H1 (cell line): ENCODE measurements around the gene TENT4A. TPM values are rescaled to one million over a fixed set of nuclear protein-coding genes. Genes with fewer than 3 reads are reported as not detected.
A peak's percentile ranks its signal among the peaks of the same experiment; 100 is the strongest.

Source experiments
- CTCF ChIA-PET: fragments of 300-600 bp; sonication (Branson Sonifier 250); formaldehyde crosslinking; loops from one replicate; lab custom pipeline; 2021; ENCODE audit not compliant: partially characterized antibody; lab: Charles Lee
- POLR2A ChIA-PET: fragments of 300-600 bp; sonication (Branson Sonifier 250); formaldehyde crosslinking; loops from one replicate; lab custom pipeline; 2021; ENCODE audit warnings: inconsistent platforms; ENCODE audit not compliant: partially characterized antibody; lab: Charles Lee
- DNase-seq, 2 experiments: peaks; one replicate each; pipeline versions ENCODE4 v3.0.0 to v3.0.0-alpha.2; 2010 to 2022; ENCODE audit warnings: low spot score in 2 of 2, low read depth in 1 of 2, mixed read lengths in 1 of 2
- FAIRE-seq: peaks from 2 replicates; lab custom pipeline; 2011; peaks lifted over from hg19 to GRCh38; lab: Jason Lieb, UNC
- H2AFZ ChIP-seq: 2 replicates; pipeline ENCODE4 v1.8.1; 2012; ENCODE audit warnings: low read length, inconsistent platforms
- H2AK5ac ChIP-seq: 2 replicates; pipeline ENCODE4 v1.6.1; 2013; ENCODE audit warnings: low read depth, low read length
- H2BK120ac ChIP-seq: replicated peaks from 2 replicates; pipeline ENCODE3; 2013; ENCODE audit warnings: low read depth, low read length, inconsistent platforms
- H2BK12ac ChIP-seq: 2 replicates; pipeline ENCODE4 v1.6.1; 2013; ENCODE audit warnings: low read depth, low read length
- H2BK15ac ChIP-seq: 2 replicates; pipeline ENCODE4 v1.6.1; 2013; ENCODE audit warnings: low read length
- H2BK20ac ChIP-seq: 2 replicates; pipeline ENCODE4 v1.6.1; 2013; ENCODE audit warnings: low read length
- H2BK5ac ChIP-seq: 2 replicates; pipeline ENCODE4 v1.6.1; 2013; ENCODE audit warnings: low read depth, low read length
- H3K14ac ChIP-seq: 2 replicates; pipeline ENCODE4 v1.6.1; 2013; ENCODE audit warnings: inconsistent platforms; ENCODE audit not compliant: insufficient read length
- H3K18ac ChIP-seq: 2 replicates; pipeline ENCODE4 v1.6.1; 2013; ENCODE audit warnings: low read length; ENCODE audit errors: extremely low read depth
- H3K23ac ChIP-seq: 2 replicates; pipeline ENCODE4 v1.6.1; 2013; ENCODE audit warnings: inconsistent platforms; ENCODE audit not compliant: insufficient read length
- H3K23me2 ChIP-seq: 2 replicates; pipeline ENCODE4 v1.6.1; 2013; ENCODE audit warnings: low read depth, low read length
- H3K27ac ChIP-seq: 2 replicates; pipeline ENCODE4 v1.6.1; 2011; ENCODE audit warnings: low read depth, low read length, inconsistent platforms
- H3K27me3 ChIP-seq, 4 experiments: replicated peaks in 1 of 4; 1 replicate in 1 of 4; 2 replicates in 3 of 4; pipeline versions ENCODE4 v1.6.1 to v1.8.1; 2011 to 2013; ENCODE audit warnings: low read length in 3 of 4, mild to moderate bottlenecking in 3 of 4, inconsistent platforms in 2 of 4, mixed read lengths in 2 of 4, moderate library complexity in 1 of 4; ENCODE audit not compliant: control insufficient read depth in 3 of 4, insufficient read depth in 3 of 4; ENCODE audit errors: extremely low read depth in 1 of 4
- H3K36me3 ChIP-seq, 4 experiments: 2 replicates each; pipeline versions ENCODE4 v1.6.1 to v1.8.1; 2011 to 2013; ENCODE audit warnings: mild to moderate bottlenecking in 4 of 4, low read length in 3 of 4, moderate library complexity in 2 of 4, control low read depth in 1 of 4, inconsistent platforms in 1 of 4; ENCODE audit not compliant: insufficient read depth in 4 of 4, control insufficient read depth in 2 of 4
- H3K4ac ChIP-seq: replicated peaks from 2 replicates; pipeline ENCODE3; 2013; ENCODE audit warnings: low read length, low read depth, mixed read lengths, inconsistent platforms; ENCODE audit not compliant: insufficient read length
- H3K4me1 ChIP-seq, 4 experiments: replicated peaks in 1 of 4; 1 replicate in 1 of 4; 2 replicates in 3 of 4; pipeline versions ENCODE4 v1.6.1 to v1.8.1; 2011 to 2013; ENCODE audit warnings: low read length in 3 of 4, inconsistent platforms in 2 of 4, mixed read lengths in 1 of 4; ENCODE audit not compliant: insufficient read depth in 4 of 4, control insufficient read depth in 3 of 4
- H3K4me2 ChIP-seq, 2 experiments: 2 replicates each; pipeline versions ENCODE4 v1.6.1 to v1.8.1; 2011 to 2013; ENCODE audit warnings: low read depth in 2 of 2, low read length in 2 of 2, control low read depth in 1 of 2, inconsistent platforms in 1 of 2, mild to moderate bottlenecking in 1 of 2; ENCODE audit not compliant: insufficient read depth in 1 of 2
- H3K4me3 ChIP-seq, 4 experiments: fragments of 200-600, 300-600 bp in 1 of 4; sonication (generic), shearing (Covaris generic), sonication (Bioruptor Twin) in 1 of 4; 2 replicates each; pipeline versions ENCODE4 v1.5.1 to v1.8.1; 2011 to 2016; ENCODE audit warnings: low read length in 4 of 4, low read depth in 3 of 4, control low read depth in 2 of 4, inconsistent platforms in 2 of 4, mild to moderate bottlenecking in 2 of 4, mixed read lengths in 1 of 4, moderate library complexity in 1 of 4; ENCODE audit not compliant: insufficient read depth in 2 of 4; ENCODE audit errors: extremely low read depth in 1 of 4
- H3K56ac ChIP-seq: replicated peaks from 2 replicates; pipeline ENCODE3; 2013; ENCODE audit warnings: low read depth, mild to moderate bottlenecking, mixed read lengths, low read length, inconsistent platforms; ENCODE audit not compliant: insufficient read length
- H3K79me1 ChIP-seq: 2 replicates; pipeline ENCODE4 v1.6.1; 2013; ENCODE audit warnings: low read depth, low read length, control low read depth
- H3K79me2 ChIP-seq, 2 experiments: 2 replicates each; pipeline versions ENCODE4 v1.6.1 to v1.8.1; 2012 to 2013; ENCODE audit warnings: low read length in 2 of 2, mild to moderate bottlenecking in 2 of 2, inconsistent platforms in 1 of 2; ENCODE audit not compliant: insufficient read depth in 2 of 2, control insufficient read depth in 1 of 2
- H3K9ac ChIP-seq, 4 experiments: replicated peaks in 1 of 4; 1 replicate in 1 of 4; 2 replicates in 3 of 4; pipeline versions ENCODE4 v1.6.1 to v1.8.1; 2011 to 2013; ENCODE audit warnings: low read depth in 3 of 4, low read length in 3 of 4, control low read depth in 2 of 4, mild to moderate bottlenecking in 2 of 4, moderate library complexity in 2 of 4, inconsistent platforms in 1 of 4; ENCODE audit errors: extremely low read depth in 1 of 4
- H3K9me3 ChIP-seq, 2 experiments: 2 replicates each; pipeline versions ENCODE4 v1.6.1 to v1.8.1; 2012 to 2013; ENCODE audit warnings: mild to moderate bottlenecking in 2 of 2, moderate library complexity in 2 of 2, control low read depth in 1 of 2, inconsistent platforms in 1 of 2, low read depth in 1 of 2, low read length in 1 of 2, mixed read lengths in 1 of 2; ENCODE audit not compliant: insufficient read depth in 2 of 2
- H4K20me1 ChIP-seq, 2 experiments: replicated peaks in 1 of 2; 2 replicates each; pipeline versions ENCODE3 to v1.8.1; 2011 to 2013; ENCODE audit warnings: inconsistent platforms in 2 of 2, low read length in 2 of 2, mild to moderate bottlenecking in 1 of 2; ENCODE audit not compliant: insufficient read depth in 2 of 2, control insufficient read depth in 1 of 2
- H4K5ac ChIP-seq: 2 replicates; pipeline ENCODE4 v1.6.1; 2013; ENCODE audit warnings: low read length, low read depth, mixed read lengths, inconsistent platforms; ENCODE audit not compliant: insufficient read length
- H4K8ac ChIP-seq: 2 replicates; pipeline ENCODE4 v1.8.0; 2013; ENCODE audit warnings: mild to moderate bottlenecking, moderate library complexity, low read length, inconsistent platforms; ENCODE audit not compliant: insufficient read depth; ENCODE audit errors: extremely low read depth
- H4K91ac ChIP-seq: replicated peaks from 2 replicates; pipeline ENCODE3; 2013; ENCODE audit warnings: low read length, mixed read lengths, inconsistent platforms; ENCODE audit not compliant: insufficient read length
- BCL11A ChIP-seq, 2 experiments: IDR thresholded peaks; one replicate each; pipeline ENCODE4 v1.6.1; 2011; ENCODE audit warnings: low read depth in 2 of 2, low read length in 2 of 2, mild to moderate bottlenecking in 2 of 2
- GABPA ChIP-seq: IDR thresholded peaks from 2 replicates; pipeline ENCODE4 v1.6.1; 2011; ENCODE audit warnings: mild to moderate bottlenecking, low read length, moderate library complexity, borderline replicate concordance; ENCODE audit not compliant: insufficient read depth
- JUN ChIP-seq: IDR thresholded peaks from 2 replicates; pipeline ENCODE4 v1.6.1; 2011; ENCODE audit warnings: low read depth, mild to moderate bottlenecking, improper control_type of control experiment, low read length
- JUND ChIP-seq: IDR thresholded peaks from 2 replicates; pipeline ENCODE4 v1.6.1; 2011; ENCODE audit warnings: mild to moderate bottlenecking, improper control_type of control experiment, low read length
- MAFK ChIP-seq: IDR thresholded peaks from 2 replicates; pipeline ENCODE4 v1.6.1; 2012; ENCODE audit warnings: low read depth, mild to moderate bottlenecking, improper control_type of control experiment, low read length
- NRF1 ChIP-seq: IDR thresholded peaks from 2 replicates; pipeline ENCODE4 v1.6.1; 2011; ENCODE audit warnings: mild to moderate bottlenecking, low read depth, low read length, improper control_type of control experiment
- RFX5 ChIP-seq: IDR thresholded peaks from 2 replicates; pipeline ENCODE4 v1.6.1; 2011; ENCODE audit warnings: low read depth, low read length, improper control_type of control experiment, borderline replicate concordance
- SIRT6 ChIP-seq: IDR thresholded peaks from one replicate; pipeline ENCODE4 v1.7.1; 2012; ENCODE audit warnings: low read length, inconsistent platforms
- SRF ChIP-seq: IDR thresholded peaks from 2 replicates; pipeline ENCODE4 v1.6.1; 2011; ENCODE audit warnings: mild to moderate bottlenecking, low read depth, low read length, moderate library complexity
- TCF12 ChIP-seq: IDR thresholded peaks from 2 replicates; pipeline ENCODE4 v1.6.1; 2011; ENCODE audit warnings: low read depth, mild to moderate bottlenecking, low read length
- WGBS, 2 experiments: shearing (Covaris generic) in 1 of 2; methylation state at CpG; one replicate each; pipeline versions ENCODE4 v1.1.6 to v1.1.7; 2013 to 2015; ENCODE audit warnings: low lambda C conversion rate in 2 of 2, mixed read lengths in 2 of 2, inconsistent platforms in 1 of 2, low coverage in 1 of 2, missing lambda C conversion rate in 1 of 2; ENCODE audit not compliant: insufficient replicate concordance in 2 of 2, insufficient coverage in 1 of 2, insufficient read length in 1 of 2; ENCODE audit errors: extremely low coverage in 1 of 2, missing lambda C conversion rate in 1 of 2; 5-methylcytosine and 5-hydroxymethylcytosine counted together
- polyA plus RNA-seq, 7 experiments: library from polyadenylated mRNA; depleted of rRNA in 3 of 7; stranded (reverse) in 5 of 7; unstranded in 2 of 7; fragments of >200 nt in 5 of 7; fragments of 200-250 nt in 2 of 7; gene quantifications; 1 replicate in 5 of 7; 2 replicates in 1 of 7; 4 replicates in 1 of 7; pipeline versions ENCODE4 v1.2.1 to v1.2.3, GENCODE V29; 2011 to 2013; ENCODE audit warnings: missing spikeins in 2 of 7, mixed read lengths in 2 of 7
- total RNA-seq: library from RNA; stranded (reverse); fragmentation: NEBNext Ultra II Directional; extraction: Animal tissue kit (Norgen Biotek cat#: 25700); gene quantifications from 2 replicates; pipeline ENCODE4 v1.2.1, GENCODE V29; 2021
- TF ChIP-seq, protein P1 (sequence below): IDR thresholded peaks from 2 replicates; pipeline ENCODE4 v1.6.1; 2011; ENCODE audit warnings: low read length, improper control_type of control experiment
- TF ChIP-seq, protein P2 (sequence below): IDR thresholded peaks from 2 replicates; pipeline ENCODE4 v1.6.1; 2012; ENCODE audit warnings: inconsistent platforms

The TENT4A gene
- total and polyA plus RNA-seq, 2 of the 8 experiments (the other 6 are each of a cell fraction or from before 2014, with no cell fraction given): 8.9 to 25.1 TPM

DNA sequence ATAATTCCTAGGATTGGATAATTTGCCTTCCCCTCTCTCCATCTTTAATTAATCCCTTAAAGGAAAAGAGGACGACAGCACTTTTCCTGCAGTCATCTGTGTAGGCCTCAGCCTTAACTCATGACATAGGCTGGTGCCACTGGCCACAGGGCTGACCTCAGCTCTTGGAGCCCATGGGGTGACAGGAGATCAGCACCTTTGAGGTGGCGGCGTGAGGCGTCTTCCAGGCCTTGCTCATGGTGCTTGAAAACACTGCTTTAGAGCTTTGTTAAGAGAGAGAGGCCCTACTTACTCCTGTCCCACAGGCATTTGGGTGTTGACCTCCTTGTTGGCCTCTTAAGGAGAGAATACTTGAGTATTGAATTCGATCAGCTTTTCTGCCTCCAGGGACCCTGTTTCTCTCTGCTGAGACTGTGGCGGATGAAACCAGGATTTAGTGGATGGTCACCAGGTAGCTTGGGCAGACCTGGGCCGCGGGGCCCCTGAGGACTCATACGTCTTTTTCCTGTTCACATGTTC lies 23.4 kb downstream of the TENT4A start:
- Histone ChIP-seq H3K27me3 (no peaks in the 10 kb centered on the region), H3K36me3 (peaks cover 0 to 10% (median 4%) of the 10 kb centered on the region in 4 experiments; a peak in 6 of 8 replicates), H4K20me1 (peaks cover 8 to 30% of the 10 kb centered on the region in 2 experiments), H3K23ac (no peak overlapping the region), H3K79me1 (peaks cover 9% of the 10 kb centered on the region), H3K9me3 (no peaks in the 10 kb centered on the region), H4K91ac (no peak overlapping the region), H4K5ac (no peak overlapping the region), H2BK12ac (no peak overlapping the region), H2BK15ac (no peak overlapping the region), H3K18ac (no peak overlapping the region), H2BK20ac (no peak overlapping the region), H3K14ac (no peak overlapping the region), H2BK120ac (no peak overlapping the region), H3K4me2 (no peak overlapping the region), H3K4me1 (no peaks in the 10 kb centered on the region), H3K23me2 (no peaks in the 10 kb centered on the region; the same call in 1 of the 2 replicates), H3K79me2 (peaks cover 0 to 50% of the 10 kb centered on the region in 2 experiments; a peak in 3 of 4 replicates), H3K4me3 (no peak overlapping the region), H2BK5ac (no peak overlapping the region), H2AFZ (no peak overlapping the region), H3K9ac (no peak overlapping the region), H3K56ac (no peak overlapping the region), H2AK5ac (no peak overlapping the region), H3K27ac (no peak overlapping the region), H4K8ac (peak overlapping the region; percentile 12; the same call in 1 of the 2 replicates), H3K4ac (no peak overlapping the region)
- POLR2A ChIA-PET: interaction anchor here (1.1 to 1.2 kb wide), 2 partner anchors 13 to 104 kb away, joined by 3 read pairs; partner anchors contain the start of genes NSUN2 and SRD5A1
- FAIRE-seq: no peak
- CTCF ChIA-PET: interaction anchor here (0.9 to 3.3 kb wide), 3 partner anchors 8 to 23 kb away, joined by 3 to 19 read pairs (median 6); no protein-coding TSS in a partner anchor
- WGBS, 2 experiments: 89% methylated on average over 9 of the region's 9 CpGs; no CpG with 5 or more reads in 1 of the 2 experiments
- DNase-seq: no peak
- TF ChIP-seq BCL11A (IDR thresholded peaks at IDR 0.05; ENCODE audit: low read depth in 2 of 2, low read length in 2 of 2): no peak
- no peak for TF ChIP-seq MAFK
- no peak for TF ChIP-seq GABPA
- TF ChIP-seq JUND: no peak
- TF ChIP-seq JUN: no peak
- no peak for TF ChIP-seq NRF1
- no peak for TF ChIP-seq TCF12
- TF ChIP-seq, protein P1, sequence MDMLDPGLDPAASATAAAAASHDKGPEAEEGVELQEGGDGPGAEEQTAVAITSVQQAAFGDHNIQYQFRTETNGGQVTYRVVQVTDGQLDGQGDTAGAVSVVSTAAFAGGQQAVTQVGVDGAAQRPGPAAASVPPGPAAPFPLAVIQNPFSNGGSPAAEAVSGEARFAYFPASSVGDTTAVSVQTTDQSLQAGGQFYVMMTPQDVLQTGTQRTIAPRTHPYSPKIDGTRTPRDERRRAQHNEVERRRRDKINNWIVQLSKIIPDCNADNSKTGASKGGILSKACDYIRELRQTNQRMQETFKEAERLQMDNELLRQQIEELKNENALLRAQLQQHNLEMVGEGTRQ: no peak
- no peak for TF ChIP-seq SIRT6
- no peak for TF ChIP-seq RFX5
- TF ChIP-seq SRF: no peak
- TF ChIP-seq, protein P2, sequence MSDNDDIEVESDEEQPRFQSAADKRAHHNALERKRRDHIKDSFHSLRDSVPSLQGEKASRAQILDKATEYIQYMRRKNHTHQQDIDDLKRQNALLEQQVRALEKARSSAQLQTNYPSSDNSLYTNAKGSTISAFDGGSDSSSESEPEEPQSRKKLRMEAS: no peak
